GM19324 (cell line): ENCODE data around the gene PDZD2.

Experiments
- ATAC-seq: cut with Tn5 transposase; IDR thresholded peaks from one replicate; pipeline ENCODE4 v1.9.1; 2021; ENCODE audit warnings: mild to moderate bottlenecking, moderate library complexity; ENCODE audit not compliant: unreplicated experiment, low FRiP score

PDZD2 gene

DNA sequence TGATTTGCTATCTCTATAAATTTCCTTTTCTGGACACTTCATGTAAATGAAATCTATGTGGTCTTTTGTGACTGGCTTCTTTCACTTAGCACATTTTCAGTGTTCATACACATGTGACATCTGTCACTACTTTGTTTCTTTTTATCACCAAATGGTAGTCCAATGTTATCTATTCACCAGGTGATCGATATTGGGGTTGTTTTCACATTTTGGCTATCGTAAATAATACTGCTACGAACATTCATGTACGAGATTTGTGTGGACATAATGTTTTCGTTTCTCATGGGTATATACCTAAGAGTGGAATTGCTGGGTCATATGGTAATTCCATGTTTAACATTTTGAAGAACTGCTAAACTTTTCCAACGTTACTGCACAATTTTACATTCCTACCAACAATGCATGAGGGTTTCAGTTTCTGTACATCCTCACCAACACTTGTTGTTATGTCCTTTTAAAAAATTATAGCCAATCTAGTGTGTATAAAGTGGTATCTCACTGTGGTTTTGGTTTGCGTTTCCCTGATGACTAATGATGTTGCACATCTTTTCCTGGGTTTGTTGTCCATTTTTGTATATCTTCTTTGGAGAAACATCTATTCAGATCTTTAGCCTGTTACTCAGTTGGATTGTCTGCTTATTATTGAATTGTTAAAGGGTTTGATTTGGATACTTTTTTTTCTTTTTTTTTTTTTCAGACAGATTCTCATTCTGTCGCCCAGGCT, 263.0 kb downstream of the PDZD2 start:
- no peak for ATAC-seq

DNA sequence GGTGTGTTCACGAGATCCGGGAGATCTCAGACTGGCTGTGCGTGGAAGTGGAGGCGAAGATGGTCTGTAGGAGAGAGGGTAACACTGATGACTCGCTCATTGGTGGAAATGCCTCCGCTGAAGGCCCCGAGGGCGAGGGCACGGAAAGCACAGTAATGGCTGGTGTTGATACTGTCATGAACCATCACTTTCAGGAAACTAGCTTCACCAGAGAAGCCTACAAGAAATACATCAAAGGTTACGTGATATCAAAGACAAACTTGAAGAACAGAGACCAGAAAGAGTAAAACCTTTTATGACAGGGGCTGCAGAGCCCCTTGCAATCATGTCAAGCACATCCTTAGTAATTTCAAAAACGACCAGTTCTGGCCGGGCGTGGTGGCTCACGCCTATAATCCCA, 269.5 kb downstream of the PDZD2 start:
- ATAC-seq = no peak

DNA sequence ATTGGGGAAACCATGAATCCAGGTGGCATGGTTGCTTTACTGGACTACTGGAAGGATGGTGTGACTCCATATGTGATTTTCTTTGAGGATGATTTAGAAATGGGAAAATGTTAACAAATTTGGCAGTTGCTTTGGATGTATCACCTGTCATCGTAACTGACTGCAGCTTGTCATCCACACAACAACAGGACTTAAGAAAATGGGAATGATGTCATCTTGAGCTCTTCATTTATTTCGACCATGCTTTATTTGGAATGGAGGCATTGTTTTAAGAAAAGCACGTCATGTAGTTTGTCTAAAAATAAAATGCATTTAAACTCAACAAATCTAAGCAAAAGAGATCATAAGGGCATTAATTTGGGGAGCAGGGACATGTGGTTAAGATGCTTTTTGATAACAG, 270.1 kb downstream of the PDZD2 start:
- no peak for ATAC-seq

DNA sequence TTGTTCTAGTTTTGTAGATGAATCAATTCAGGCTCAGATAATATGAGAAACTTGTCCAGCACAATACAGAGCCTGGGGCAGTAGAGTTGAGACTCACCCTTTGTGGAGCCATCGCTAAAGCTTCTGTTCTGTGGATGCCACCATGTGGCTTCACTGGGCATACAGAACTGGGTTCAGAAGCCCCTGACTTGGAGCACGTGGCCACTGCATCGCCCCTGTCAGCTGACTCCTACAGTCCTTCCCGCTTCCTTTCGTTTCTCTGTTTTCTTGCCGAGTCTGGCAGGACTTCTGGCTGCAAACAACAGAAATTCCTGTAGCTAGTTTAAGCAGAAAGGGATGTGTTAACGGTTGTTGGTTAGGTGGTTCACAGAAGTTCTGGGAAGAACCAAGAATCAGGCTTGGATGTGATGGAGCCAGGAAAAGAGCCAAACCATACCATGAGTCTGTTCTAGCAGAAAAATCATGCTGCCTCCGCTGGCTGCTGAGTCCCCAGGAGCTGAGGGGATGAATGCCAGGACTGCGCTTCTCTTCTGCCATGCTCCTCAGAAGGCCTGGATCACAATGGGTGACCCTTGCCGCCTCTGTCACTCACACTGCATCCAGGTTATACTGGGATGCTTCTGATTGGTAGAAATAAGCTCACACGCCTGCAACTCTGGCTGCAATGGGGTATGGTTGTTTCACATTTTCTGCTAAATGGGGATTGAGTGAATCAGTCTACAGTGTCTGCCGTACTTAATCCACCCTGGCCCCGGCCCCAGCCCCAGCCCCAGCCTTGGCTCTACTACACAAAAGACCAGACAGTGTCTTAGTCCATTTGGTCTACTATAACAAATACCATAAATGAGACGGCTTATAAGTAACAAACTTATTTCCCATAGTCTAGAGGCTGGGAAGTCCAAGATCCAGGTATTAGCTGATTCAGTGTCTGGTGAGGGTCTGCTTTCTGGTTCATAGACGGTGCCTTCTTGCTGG, 272.6 kb downstream of the PDZD2 start:
- ATAC-seq = no peak

DNA sequence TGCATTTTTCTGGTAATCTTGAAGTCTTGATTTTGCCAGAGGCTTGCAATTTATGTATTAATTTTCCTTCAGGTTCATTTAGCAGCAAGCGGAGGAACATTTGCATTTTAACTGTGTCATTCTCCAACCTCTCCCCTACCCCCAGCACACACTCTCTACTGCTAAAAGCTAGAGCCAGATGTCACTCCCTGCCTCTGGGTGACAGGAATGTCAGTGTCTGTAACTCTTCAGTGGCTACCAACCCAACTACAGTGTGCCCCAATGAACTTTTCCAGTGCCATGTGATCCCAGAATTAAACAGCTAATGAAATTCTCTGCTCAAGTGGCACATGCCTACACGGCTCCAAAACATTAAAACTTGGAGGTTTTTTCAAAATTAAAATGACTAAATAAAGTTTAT, 274.9 kb downstream of the PDZD2 start:
- no peak for ATAC-seq

DNA sequence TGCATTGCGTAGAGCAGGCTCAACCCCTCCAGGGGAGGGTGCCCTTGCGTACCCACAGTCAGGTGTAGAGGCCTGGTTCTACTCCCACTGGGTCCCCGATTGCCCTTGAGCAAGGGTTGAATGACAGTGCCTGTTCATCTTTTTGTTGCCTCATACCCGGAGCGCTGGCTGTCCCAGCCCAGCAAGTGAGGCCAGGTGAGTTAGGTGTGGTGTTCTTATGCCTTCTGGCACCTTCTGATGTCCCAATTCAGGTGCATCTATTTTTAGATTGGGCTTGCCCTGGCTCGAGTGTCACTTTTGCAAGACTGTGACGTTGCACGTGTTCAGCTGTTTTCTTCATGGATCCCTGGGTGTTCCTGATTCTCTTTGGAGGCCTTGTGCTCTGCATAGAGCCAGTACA, 277.4 kb downstream of the PDZD2 start:
- ATAC-seq = no peak

DNA sequence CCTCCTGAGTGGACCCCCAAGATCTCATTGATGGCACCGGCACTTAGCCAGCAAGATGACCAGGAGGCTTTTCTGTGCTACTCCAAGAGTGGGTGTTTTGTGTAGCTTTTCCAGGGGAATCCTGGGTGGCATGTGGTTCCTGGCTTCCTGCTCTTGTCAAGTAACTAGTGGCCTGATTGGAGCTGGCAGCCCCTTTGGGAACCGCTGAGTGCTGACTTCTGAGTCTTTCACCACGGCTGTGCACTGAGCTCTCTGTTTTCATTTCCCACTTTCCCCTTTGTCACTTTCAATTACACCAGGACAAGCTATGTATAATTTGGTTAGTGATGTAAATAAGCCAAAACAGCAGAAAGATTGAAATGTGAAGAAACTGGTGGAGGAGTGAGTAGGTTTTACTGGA, 279.8 kb downstream of the PDZD2 start:
- ATAC-seq = no peak

DNA sequence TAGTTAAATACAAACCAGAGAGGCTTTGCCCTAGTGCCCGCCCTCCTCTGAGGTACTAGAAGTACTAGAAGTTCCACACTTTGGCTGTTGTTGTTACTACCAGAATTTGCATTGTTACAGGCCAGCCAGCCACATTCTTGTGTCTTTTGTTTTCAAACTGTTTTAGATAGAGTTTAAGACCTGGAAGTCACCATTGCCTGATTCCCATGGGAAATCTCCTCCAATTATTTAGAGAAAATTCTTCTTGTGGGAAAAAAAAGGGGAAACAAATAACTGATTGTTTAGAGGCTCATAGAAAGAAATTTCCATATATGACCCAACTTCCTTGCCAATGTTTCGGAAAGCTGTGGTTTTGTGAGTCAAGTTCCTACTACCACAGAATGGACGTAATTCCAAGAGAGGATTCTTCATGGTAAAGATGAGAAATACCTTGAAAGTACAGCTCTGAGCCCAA, 282.9 kb downstream of the PDZD2 start:
- ATAC-seq = no peak

DNA sequence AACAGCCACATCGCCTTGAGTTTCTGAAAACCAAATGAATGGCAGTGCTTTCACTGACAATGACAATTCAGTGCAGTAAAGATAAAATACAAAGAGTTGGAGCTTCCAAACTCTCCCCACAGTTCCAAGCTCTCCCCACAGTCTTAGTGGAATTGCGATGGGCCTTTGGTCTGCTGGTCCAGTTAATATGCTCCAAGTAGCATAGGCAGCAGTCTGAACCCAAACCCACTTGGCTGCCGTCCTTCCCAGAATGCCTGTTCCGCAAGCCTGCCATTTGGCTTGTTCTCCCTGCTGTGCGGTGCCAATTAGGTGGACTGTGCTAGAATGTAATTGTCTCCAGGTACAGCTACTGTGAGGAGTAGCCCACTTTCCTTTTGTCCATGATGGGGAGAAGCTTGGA, 285.1 kb downstream of the PDZD2 start:
- ATAC-seq = no peak

DNA sequence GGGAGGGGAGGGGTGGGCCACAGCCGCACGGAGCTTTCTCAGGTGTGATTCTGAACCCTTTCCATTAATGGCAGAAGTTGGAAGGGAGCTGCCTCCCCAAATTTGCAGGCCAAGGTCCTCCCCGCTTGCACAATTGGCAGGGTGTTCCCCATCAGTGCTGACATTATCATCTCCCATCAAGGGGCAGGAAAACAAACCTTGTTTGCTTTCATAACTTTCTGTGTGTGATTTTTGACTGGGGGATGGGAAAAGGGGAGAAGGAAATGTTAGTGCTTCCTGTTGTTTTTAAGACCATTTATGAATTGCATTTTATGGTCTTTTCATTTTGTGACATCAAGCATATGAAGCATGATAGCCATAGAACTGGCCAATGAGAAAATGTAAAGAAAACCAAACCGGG, 292.9 kb downstream of the PDZD2 start:
- no peak for ATAC-seq

DNA sequence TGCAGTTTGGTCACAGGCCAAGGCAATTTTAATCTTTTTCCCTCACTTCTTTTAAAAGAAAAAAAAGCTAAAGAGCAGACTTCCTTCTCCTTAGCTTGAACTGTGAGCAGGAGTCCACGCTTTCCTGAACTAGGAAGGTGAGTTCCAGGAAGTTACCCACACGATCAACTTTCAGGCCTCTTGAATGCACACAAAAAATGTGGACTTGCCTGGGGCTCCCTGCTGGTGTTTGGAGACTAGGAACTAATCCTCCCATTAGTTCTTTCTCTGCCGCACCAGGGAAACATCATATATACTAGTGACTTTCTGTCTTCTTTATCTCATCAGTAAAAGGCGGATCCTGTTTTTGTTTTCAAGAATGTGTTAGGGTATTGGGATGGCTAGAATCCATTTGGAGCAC, 295.2 kb downstream of the PDZD2 start:
- no peak for ATAC-seq

DNA sequence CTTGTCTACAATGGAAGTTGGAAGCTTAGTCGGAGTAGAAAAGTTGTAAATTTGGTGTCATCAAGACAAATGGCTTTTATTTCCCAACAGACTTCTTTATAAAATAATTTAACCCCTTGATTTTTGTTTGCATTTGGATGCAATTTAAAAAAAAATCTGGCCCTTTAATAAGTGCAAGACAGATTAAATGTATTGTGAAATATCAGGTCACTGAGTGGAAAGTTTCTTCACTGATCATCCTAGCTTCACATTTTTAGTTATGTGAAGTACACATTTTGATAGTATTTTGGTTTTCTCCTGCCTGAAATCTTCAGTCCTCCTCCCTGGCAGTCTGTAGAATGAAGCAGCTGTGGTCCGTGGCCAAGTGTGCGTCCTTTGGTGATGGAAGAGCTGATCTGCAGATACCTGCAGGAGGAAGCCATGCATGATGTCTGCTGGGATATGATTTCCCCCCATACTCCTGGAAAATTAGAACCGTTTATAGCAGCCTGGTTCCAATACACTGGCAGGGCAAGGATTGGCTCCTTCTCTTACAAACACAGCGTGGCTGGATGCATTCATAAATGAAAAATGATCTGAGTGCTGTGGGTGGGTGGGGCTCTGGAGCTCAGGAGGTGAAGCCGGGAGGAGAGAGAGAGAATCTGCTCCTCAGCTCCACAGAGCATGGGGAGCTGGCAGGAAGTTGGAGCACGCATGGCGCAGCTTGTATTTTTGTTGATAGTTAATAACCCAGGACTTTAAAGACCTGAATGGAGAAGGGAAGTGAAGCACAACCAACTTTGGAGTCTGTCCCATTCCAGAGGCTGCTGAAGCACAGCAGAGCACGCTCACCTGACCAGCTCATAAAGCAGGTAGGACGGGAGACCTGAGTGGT, 296.8 kb downstream of the PDZD2 start:
- ATAC-seq = no peak

DNA sequence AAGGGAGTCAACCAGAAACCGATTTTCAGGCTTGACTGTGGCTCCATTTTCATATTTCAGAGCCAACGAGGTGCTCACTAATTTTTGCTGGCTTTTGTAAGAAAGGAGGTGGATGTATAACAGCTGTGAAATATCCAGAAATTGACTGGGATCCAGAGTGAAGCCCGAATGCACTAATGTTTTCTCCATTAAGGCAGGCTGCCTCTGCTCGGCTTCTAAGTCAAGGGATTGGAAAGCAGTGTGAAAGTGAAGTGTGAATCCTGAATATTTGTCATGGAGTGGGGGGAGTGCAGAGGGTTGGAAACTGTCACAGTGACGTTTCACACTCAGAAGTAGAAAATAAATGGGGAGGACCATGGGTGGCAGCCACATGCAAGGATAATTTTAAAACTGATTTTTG, 297.8 kb downstream of the PDZD2 start:
- no peak for ATAC-seq

DNA sequence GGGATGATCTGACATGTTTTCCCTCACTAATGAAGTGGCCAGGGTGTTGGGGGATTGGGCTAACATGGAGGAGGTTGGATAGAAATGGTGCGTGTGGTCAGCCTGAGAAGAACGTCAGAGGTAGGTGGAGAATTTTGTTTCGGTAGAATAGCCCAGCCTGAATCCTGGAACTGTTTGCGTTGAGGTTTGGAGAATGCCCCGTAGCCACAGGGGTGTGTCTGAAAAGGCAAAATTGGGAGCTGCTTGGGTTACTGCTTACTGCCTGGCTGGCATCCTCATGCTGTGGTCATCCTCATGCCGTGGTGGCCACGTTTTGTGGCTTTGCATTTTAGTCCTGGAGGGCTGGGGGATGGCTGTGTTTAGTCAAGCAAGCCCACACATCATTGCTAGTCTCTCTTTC, 298.3 kb downstream of the PDZD2 start:
- no peak for ATAC-seq

DNA sequence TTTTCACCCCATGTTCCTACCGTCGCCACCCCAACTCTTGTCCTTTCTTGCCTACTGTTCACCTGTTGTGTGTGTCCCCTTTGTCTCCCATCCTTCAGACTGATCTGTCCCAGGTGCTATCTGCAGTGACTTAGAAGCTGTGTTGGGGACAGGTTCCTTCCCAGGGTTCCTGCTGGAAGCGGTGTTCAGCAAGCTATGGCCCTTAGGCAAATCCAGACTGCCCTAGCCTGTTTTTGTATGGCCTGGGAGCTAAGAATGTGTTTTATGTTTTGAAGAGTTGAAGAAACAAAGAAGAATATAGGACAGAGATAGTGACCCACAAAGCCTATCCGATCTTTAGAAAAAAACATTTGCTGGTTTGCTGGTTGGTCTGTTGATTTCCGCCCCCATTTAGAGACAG, 298.8 kb downstream of the PDZD2 start:
- ATAC-seq = no peak

DNA sequence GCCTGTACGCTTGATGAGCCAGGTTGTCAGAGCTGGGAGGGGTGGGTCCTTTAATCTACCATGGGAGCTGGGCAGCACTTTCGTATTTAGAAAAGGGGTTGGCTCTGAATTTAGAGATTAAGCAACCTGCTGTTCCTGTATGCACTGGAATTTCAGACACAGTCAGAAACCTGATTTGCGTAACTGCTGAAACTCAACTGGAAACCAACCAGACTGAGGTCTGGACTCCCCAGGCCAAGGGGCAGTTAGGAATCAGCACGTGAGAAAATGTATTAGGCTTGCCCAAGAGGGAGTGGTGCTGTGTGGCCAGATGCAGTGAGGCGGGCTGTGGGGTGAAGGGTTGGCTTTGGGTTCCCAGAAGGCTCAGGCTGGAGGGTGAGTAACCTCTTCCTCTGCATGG, 300.2 kb downstream of the PDZD2 start:
- no peak for ATAC-seq

DNA sequence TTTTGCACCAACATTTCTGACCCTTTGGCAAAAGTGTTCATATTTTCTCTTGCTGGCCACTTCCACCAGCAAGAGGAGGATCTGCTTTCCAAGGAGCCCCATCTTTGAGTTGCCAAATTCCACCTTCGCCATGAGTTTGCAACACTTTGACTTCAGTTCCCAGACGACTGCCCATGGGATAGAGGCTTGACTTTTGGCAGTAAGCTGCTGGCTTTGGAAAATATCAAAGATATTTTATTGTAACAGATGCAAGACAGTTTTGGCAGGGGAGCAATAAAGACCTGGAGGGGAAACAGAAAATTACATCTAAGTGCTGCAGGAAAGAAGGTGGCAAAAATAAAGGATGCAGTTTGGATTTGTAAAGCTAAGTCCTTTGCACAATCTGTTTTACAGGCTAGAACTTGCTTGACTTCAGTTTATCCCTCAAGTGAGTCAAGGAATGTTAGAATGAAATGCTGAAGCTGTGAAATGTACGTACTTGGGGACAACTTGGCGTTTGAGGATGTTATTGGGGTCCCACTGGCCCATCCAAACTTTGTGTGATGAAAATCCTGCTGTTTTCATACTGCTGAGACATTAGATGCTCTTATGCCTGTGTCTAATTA, 302.3 kb downstream of the PDZD2 start:
- ATAC-seq = no peak

DNA sequence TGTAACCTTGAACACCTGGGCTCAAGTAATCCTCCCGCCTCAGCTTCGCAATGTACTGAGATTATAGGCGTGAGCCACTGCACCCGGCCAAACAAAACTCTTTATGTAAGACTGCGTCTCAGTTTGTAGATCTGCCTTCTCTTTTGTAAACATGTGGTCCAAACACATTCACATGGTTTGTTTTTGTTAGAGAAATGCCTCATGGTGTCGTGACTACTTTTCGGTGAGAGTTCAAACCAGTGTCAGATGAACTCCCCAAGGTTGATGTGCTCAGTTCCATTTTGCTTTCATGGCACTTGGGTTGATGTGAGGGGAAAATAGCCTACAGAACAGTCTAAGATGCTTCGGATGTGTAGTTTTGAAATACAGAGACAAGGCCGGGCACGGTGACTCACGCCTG, 303.6 kb downstream of the PDZD2 start:
- ATAC-seq = no peak

DNA sequence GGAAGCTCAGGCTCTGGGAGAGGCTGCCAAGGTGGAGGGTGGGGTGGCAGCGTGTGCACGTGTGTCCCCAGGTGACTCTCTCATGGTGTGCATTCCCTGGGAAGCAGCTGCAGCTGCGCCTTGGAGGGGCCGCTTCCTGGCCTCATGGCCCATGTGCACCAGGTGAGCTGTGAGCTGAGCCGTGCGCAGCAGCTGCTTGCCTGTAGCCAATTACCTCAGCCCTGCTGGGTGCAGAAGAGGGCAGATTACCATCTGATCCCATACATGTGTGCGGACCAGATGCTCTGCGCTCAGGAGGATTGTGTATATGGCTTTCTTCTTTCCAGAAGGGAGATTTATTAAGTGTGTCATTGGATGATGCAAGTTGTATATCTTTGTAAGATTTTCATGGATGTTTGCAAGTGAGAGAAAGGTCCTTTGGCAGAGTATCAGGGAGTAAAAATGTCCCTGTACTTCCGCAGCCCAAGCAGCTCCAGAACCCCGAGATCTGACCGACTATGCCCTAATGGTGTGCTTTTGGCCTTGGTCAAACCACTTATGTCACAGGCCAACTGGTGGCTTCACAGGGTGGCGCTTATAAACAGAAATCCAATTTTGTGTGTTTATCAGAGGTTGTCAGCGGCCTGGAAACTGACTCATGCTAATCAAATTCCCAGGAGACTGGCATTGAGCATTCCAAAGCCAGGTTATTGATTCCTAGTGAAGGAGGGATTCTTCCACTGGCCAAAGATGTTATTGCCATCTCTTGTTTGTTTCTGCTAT, 305.9 kb downstream of the PDZD2 start:
- ATAC-seq = no peak

DNA sequence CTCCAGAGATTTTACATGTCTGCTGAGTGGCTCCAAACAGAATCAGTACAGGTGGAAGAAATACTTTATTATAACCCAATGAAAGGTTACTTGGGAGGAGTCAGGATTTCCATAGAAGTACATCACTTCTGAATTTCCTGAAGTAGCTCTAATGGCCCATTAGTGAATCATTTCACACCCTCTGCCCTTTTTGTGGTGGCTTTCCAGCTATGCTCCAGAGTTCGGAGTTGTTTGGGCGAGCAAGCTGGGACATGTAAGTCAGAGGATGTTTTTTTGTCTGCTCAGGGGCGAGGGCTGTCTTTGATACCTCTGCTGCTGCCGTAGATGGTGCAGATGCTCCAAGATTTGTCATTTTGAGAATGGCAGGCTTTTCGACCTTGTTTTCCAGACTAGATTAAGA, 309.1 kb downstream of the PDZD2 start:
- no peak for ATAC-seq
